H9 (cell line): ENCODE measurements around the gene DEPDC1B. TPM values are rescaled to one million over a fixed set of nuclear protein-coding genes. Genes with fewer than 3 reads are reported as not detected.

Source experiments
- DNase-seq: peaks from one replicate; pipeline ENCODE4 v3.0.0-alpha.2; 2017
- H2AFZ ChIP-seq: one replicate; pipeline ENCODE4 v1.6.1; 2013; ENCODE audit warnings: mild to moderate bottlenecking, low read length, control low read depth, moderate library complexity
- H2AK5ac ChIP-seq: 2 replicates; pipeline ENCODE4 v1.6.1; 2013; ENCODE audit warnings: low read length, control low read depth, mixed read lengths; ENCODE audit not compliant: insufficient read length
- H2BK120ac ChIP-seq: one replicate; pipeline ENCODE4 v1.6.1; 2013; ENCODE audit warnings: low read depth, mild to moderate bottlenecking, low read length, control low read depth, inconsistent platforms; ENCODE audit not compliant: poor library complexity, severe bottlenecking
- H2BK12ac ChIP-seq: 2 replicates; pipeline ENCODE4 v1.6.1; 2013; ENCODE audit warnings: low read length, control low read depth, mixed read lengths, low read depth; ENCODE audit not compliant: insufficient read length
- H2BK15ac ChIP-seq: 2 replicates; pipeline ENCODE4 v1.6.1; 2013; ENCODE audit warnings: low read depth, low read length, control low read depth
- H2BK20ac ChIP-seq: one replicate; pipeline ENCODE4 v1.6.1; 2013; ENCODE audit warnings: low read depth, mild to moderate bottlenecking, low read length, control low read depth, inconsistent platforms; ENCODE audit not compliant: poor library complexity, severe bottlenecking
- H2BK5ac ChIP-seq: 2 replicates; pipeline ENCODE4 v1.6.1; 2013; ENCODE audit warnings: low read length, control low read depth, mixed read lengths; ENCODE audit not compliant: insufficient read length
- H3K14ac ChIP-seq: 2 replicates; pipeline ENCODE4 v1.6.1; 2013; ENCODE audit warnings: low read length, control low read depth; ENCODE audit not compliant: insufficient read depth
- H3K18ac ChIP-seq: 2 replicates; pipeline ENCODE4 v1.6.1; 2013; ENCODE audit warnings: low read depth, mild to moderate bottlenecking, mixed read lengths, low read length, control low read depth; ENCODE audit not compliant: insufficient read length
- H3K23ac ChIP-seq: 2 replicates; pipeline ENCODE4 v1.6.1; 2013; ENCODE audit warnings: low read length, control low read depth, mixed read lengths, low read depth; ENCODE audit not compliant: insufficient read length
- H3K23me2 ChIP-seq: 2 replicates; pipeline ENCODE4 v1.6.1; 2013; ENCODE audit warnings: low read depth, mild to moderate bottlenecking, mixed read lengths, low read length, control low read depth; ENCODE audit not compliant: insufficient read length, poor library complexity, severe bottlenecking
- H3K27ac ChIP-seq: 2 replicates; pipeline ENCODE4 v1.5.1; 2013; ENCODE audit warnings: low read length, control low read depth, mixed read lengths, low read depth; ENCODE audit not compliant: insufficient read length
- H3K27me3 ChIP-seq: 2 replicates; pipeline ENCODE4 v1.6.1; 2013; ENCODE audit warnings: low read length, control low read depth, inconsistent platforms; ENCODE audit not compliant: insufficient read depth
- H3K4ac ChIP-seq: 2 replicates; pipeline ENCODE4 v1.6.1; 2013; ENCODE audit warnings: low read depth, mild to moderate bottlenecking, control low read depth, inconsistent platforms, low read length, moderate library complexity
- H3K4me1 ChIP-seq: 2 replicates; pipeline ENCODE4 v1.6.1; 2013; ENCODE audit warnings: low read length, control low read depth, inconsistent platforms; ENCODE audit not compliant: insufficient read depth
- H3K4me2 ChIP-seq: 2 replicates; pipeline ENCODE4 v1.6.1; 2013; ENCODE audit warnings: low read length, control low read depth, mixed read lengths; ENCODE audit not compliant: insufficient read length, insufficient read depth
- H3K56ac ChIP-seq: 2 replicates; pipeline ENCODE4 v1.6.1; 2013; ENCODE audit warnings: low read depth, mild to moderate bottlenecking, mixed read lengths, low read length, control low read depth; ENCODE audit not compliant: insufficient read length
- H3K79me1 ChIP-seq: 2 replicates; pipeline ENCODE4 v1.6.1; 2013; ENCODE audit warnings: low read depth, mild to moderate bottlenecking, moderate library complexity, low read length, control low read depth, inconsistent platforms; ENCODE audit not compliant: insufficient read depth, poor library complexity, severe bottlenecking
- H3K79me2 ChIP-seq: 2 replicates; pipeline ENCODE4 v1.6.1; 2013; ENCODE audit warnings: low read length, control low read depth, inconsistent platforms; ENCODE audit not compliant: insufficient read depth
- H3K9ac ChIP-seq: 2 replicates; pipeline ENCODE4 v1.6.1; 2013; ENCODE audit warnings: low read length, control low read depth, mixed read lengths; ENCODE audit not compliant: insufficient read length; ENCODE audit errors: extremely low read depth
- H3K9me3 ChIP-seq: one replicate; pipeline ENCODE4 v1.6.1; 2013; ENCODE audit warnings: low read depth, low read length, inconsistent platforms; ENCODE audit not compliant: control insufficient read depth
- H3T11ph ChIP-seq: one replicate; pipeline ENCODE4 v1.6.1; 2013; ENCODE audit warnings: mild to moderate bottlenecking, low read length, control low read depth, inconsistent platforms
- H4K20me1 ChIP-seq: one replicate; pipeline ENCODE4 v1.6.1; 2013; ENCODE audit not compliant: control insufficient read depth, insufficient read length, insufficient read depth
- H4K5ac ChIP-seq: 2 replicates; pipeline ENCODE4 v1.6.1; 2013; ENCODE audit warnings: low read depth, mild to moderate bottlenecking, mixed read lengths, low read length, control low read depth; ENCODE audit not compliant: insufficient read length
- H4K8ac ChIP-seq: replicated peaks from 2 replicates; pipeline ENCODE4 v1.6.1; 2013; ENCODE audit warnings: low read length, control low read depth, mixed read lengths, low read depth; ENCODE audit not compliant: insufficient read length
- H4K91ac ChIP-seq: 2 replicates; pipeline ENCODE4 v1.6.1; 2013; ENCODE audit warnings: low read depth, mild to moderate bottlenecking, moderate library complexity, mixed read lengths, low read length, control low read depth; ENCODE audit not compliant: insufficient read length
- H3K27ac Mint-ChIP-seq, 3 experiments: 2 replicates in 2 of 3; 3 replicates in 1 of 3; pipeline ENCODE4 v1.8.0; 2020 to 2021; ENCODE audit warnings: mixed read lengths in 3 of 3, mild to moderate bottlenecking in 1 of 3, moderate library complexity in 1 of 3
- H3K27me3 Mint-ChIP-seq: 2 replicates; pipeline ENCODE4 v1.8.0; 2021; ENCODE audit warnings: low read depth, mild to moderate bottlenecking, moderate library complexity, mixed read lengths
- H3K36me3 Mint-ChIP-seq, 3 experiments: 2 replicates in 2 of 3; 3 replicates in 1 of 3; pipeline ENCODE4 v1.8.0; 2020 to 2021; ENCODE audit warnings: low read depth in 3 of 3, mixed read lengths in 3 of 3; ENCODE audit not compliant: insufficient read depth in 1 of 3
- H3K4me1 Mint-ChIP-seq, 2 experiments: 2 replicates each; pipeline ENCODE4 v1.8.0; 2020; ENCODE audit warnings: mixed read lengths in 2 of 2
- H3K4me3 Mint-ChIP-seq, 2 experiments: 2 replicates in 1 of 2; 3 replicates in 1 of 2; pipeline ENCODE4 v1.8.0; 2020 to 2021; ENCODE audit warnings: mild to moderate bottlenecking in 2 of 2, mixed read lengths in 2 of 2, moderate library complexity in 1 of 2
- H3K9me3 Mint-ChIP-seq, 2 experiments: 2 replicates in 1 of 2; 3 replicates in 1 of 2; pipeline ENCODE4 v1.8.0; 2020; ENCODE audit warnings: mild to moderate bottlenecking in 2 of 2, mixed read lengths in 2 of 2, moderate library complexity in 1 of 2
- WGBS: extraction: QIAGEN DNeasy Blood & Tissue Kit; methylation state at CpG from one replicate; pipeline ENCODE4 v1.1.7; 2013; ENCODE audit warnings: missing lambda C conversion rate, low lambda C conversion rate, mixed read lengths; ENCODE audit not compliant: insufficient read length; ENCODE audit errors: extremely low coverage; 5-methylcytosine and 5-hydroxymethylcytosine counted together
- total RNA-seq: library from RNA; stranded (reverse); gene quantifications from 2 replicates; pipeline ENCODE4 v1.2.1, GENCODE V29; 2021
- TF ChIP-seq, protein P1 (sequence below): fragments of 200-600 bp; sonication (generic); conservative IDR thresholded peaks from 3 replicates; pipeline ENCODE4 v1.8.0; 2021; ENCODE audit warnings: antibody characterized with exemption, mild to moderate bottlenecking

DEPDC1B gene
- total RNA-seq, 1 experiment from 2014 or later: 49.0 TPM

DNA sequence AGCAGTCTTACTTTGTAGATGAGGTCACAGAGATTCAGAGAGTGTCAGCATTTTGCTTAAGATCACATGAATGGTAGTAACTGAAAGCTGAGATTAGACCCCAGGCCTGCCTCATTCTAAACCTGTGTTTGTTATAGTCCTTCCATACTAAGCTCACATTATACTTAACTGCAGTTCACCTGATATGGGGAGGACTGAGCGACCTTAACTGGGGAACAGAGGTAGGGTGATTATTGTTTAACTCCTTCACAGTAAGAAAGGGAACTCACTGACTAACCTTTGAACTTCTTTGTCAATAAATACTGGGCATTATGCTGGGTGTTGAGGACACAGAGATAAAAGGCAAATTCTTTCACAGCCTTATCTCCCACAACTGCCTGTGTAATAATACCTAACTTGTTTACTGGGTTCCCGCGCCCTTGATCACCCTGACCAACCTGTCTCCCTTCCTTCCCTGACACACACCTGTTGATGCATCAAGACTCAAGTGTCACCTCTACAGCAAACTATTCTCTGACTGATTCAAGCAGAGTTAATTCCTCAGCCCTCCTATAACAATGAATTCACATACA lies 27.2 kb downstream of the DEPDC1B start:
- H2BK12ac ChIP-seq: no peak overlapping the region
- no peak overlapping the region for H3T11ph ChIP-seq
- H3K9me3 ChIP-seq: no peaks in the 10 kb centered on the region
- H3K4me1 ChIP-seq: no peaks in the 10 kb centered on the region
- H3K9ac ChIP-seq: no peak overlapping the region
- H3K23me2 ChIP-seq: no peaks in the 10 kb centered on the region
- H2BK120ac ChIP-seq: no peak overlapping the region
- no peak for DNase-seq
- TF ChIP-seq, protein P1, sequence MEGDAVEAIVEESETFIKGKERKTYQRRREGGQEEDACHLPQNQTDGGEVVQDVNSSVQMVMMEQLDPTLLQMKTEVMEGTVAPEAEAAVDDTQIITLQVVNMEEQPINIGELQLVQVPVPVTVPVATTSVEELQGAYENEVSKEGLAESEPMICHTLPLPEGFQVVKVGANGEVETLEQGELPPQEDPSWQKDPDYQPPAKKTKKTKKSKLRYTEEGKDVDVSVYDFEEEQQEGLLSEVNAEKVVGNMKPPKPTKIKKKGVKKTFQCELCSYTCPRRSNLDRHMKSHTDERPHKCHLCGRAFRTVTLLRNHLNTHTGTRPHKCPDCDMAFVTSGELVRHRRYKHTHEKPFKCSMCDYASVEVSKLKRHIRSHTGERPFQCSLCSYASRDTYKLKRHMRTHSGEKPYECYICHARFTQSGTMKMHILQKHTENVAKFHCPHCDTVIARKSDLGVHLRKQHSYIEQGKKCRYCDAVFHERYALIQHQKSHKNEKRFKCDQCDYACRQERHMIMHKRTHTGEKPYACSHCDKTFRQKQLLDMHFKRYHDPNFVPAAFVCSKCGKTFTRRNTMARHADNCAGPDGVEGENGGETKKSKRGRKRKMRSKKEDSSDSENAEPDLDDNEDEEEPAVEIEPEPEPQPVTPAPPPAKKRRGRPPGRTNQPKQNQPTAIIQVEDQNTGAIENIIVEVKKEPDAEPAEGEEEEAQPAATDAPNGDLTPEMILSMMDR: no peak
- H3K4ac ChIP-seq: no peak overlapping the region
- H2AFZ ChIP-seq: no peak overlapping the region
- no peak overlapping the region for H3K4me3 Mint-ChIP-seq
- no peak overlapping the region for H3K4me2 ChIP-seq
- H2BK5ac ChIP-seq: no peak overlapping the region
- H3K18ac ChIP-seq: no peak overlapping the region
- H3K9me3 Mint-ChIP-seq: no peaks in the 10 kb centered on the region
- no peak overlapping the region for H2BK15ac ChIP-seq
- no peak overlapping the region for H3K23ac ChIP-seq
- H3K4me1 Mint-ChIP-seq: peaks cover 11 to 12% of the 10 kb centered on the region in 2 experiments
- H3K36me3 Mint-ChIP-seq: peaks cover 0 to 4% (median 0%) of the 10 kb centered on the region in 3 experiments; a peak in 2 of 7 replicates
- no peak overlapping the region for H2BK20ac ChIP-seq
- no peaks in the 10 kb centered on the region for H4K20me1 ChIP-seq
- no peak overlapping the region for H3K56ac ChIP-seq
- H3K79me1 ChIP-seq: peaks cover 11% of the 10 kb centered on the region
- no peak overlapping the region for H4K8ac ChIP-seq
- peaks cover 12% of the 10 kb centered on the region; the same call in 1 of the 2 replicates for H3K79me2 ChIP-seq
- H3K27ac Mint-ChIP-seq: peak overlapping the region in 2 of 3 experiments; percentile 4 to 54; a peak in 4 of 7 replicates
- no peak overlapping the region for H4K5ac ChIP-seq
- no peaks in the 10 kb centered on the region for H3K27me3 Mint-ChIP-seq
- no peaks in the 10 kb centered on the region for H3K27me3 ChIP-seq
- H2AK5ac ChIP-seq: no peak overlapping the region
- H3K14ac ChIP-seq: no peak overlapping the region
- no CpG with 5 or more reads among the region's 3 CpGs for WGBS
- no peak overlapping the region for H4K91ac ChIP-seq
- H3K27ac ChIP-seq: no peak overlapping the region
